RWPE2 (cell line): ENCODE measurements around the gene KIAA1958.
A peak's percentile ranks its signal among the peaks of the same experiment; 100 is the strongest.

Experiments used
- ATAC-seq: fragments of 200-7000 bp; cut with Tn5 transposase; 3 replicates; pipeline ENCODE4 v1.9.1; 2021; ENCODE audit warnings: low read depth
- DNase-seq: peaks from one replicate; pipeline ENCODE4 v3.0.0-alpha.2; 2020; ENCODE audit warnings: low spot score
- H3K27ac ChIP-seq: fragments of 450-650 bp; 2 replicates; pipeline ENCODE4 v1.5.1; 2017; ENCODE audit warnings: mild to moderate bottlenecking; ENCODE audit not compliant: poor library complexity, severe bottlenecking
- H3K27me3 ChIP-seq: fragments of 250-450 bp; sonication (Bioruptor Pico); 2 replicates; pipeline ENCODE4 v1.5.1; 2021; ENCODE audit warnings: mild to moderate bottlenecking, moderate library complexity; ENCODE audit not compliant: insufficient read depth, poor library complexity, severe bottlenecking
- H3K36me3 ChIP-seq: fragments of 250-450 bp; sonication (Bioruptor Pico); 2 replicates; pipeline ENCODE4 v1.5.1; 2020; ENCODE audit warnings: low read depth, mild to moderate bottlenecking, moderate library complexity
- H3K4me1 ChIP-seq: fragments of 250-450 bp; sonication (Bioruptor Pico); 2 replicates; pipeline ENCODE4 v1.5.1; 2021; ENCODE audit warnings: mild to moderate bottlenecking, moderate library complexity; ENCODE audit not compliant: insufficient read depth, poor library complexity, severe bottlenecking
- H3K4me3 ChIP-seq: fragments of 250-450 bp; sonication (Bioruptor Pico); 2 replicates; pipeline ENCODE4 v1.5.1; 2021; ENCODE audit warnings: mild to moderate bottlenecking, moderate library complexity; ENCODE audit not compliant: severe bottlenecking
- H3K9me3 ChIP-seq: fragments of 250-450 bp; sonication (Bioruptor Pico); 2 replicates; pipeline ENCODE4 v1.5.1; 2021; ENCODE audit warnings: mild to moderate bottlenecking, moderate library complexity; ENCODE audit not compliant: severe bottlenecking
- TF ChIP-seq, protein P1 (sequence below): fragments of 450-650 bp; IDR thresholded peaks from one replicate; pipeline ENCODE4 v1.5.1; 2017; ENCODE audit warnings: mild to moderate bottlenecking, moderate library complexity; ENCODE audit not compliant: poor library complexity, severe bottlenecking

Gene KIAA1958, protein sequence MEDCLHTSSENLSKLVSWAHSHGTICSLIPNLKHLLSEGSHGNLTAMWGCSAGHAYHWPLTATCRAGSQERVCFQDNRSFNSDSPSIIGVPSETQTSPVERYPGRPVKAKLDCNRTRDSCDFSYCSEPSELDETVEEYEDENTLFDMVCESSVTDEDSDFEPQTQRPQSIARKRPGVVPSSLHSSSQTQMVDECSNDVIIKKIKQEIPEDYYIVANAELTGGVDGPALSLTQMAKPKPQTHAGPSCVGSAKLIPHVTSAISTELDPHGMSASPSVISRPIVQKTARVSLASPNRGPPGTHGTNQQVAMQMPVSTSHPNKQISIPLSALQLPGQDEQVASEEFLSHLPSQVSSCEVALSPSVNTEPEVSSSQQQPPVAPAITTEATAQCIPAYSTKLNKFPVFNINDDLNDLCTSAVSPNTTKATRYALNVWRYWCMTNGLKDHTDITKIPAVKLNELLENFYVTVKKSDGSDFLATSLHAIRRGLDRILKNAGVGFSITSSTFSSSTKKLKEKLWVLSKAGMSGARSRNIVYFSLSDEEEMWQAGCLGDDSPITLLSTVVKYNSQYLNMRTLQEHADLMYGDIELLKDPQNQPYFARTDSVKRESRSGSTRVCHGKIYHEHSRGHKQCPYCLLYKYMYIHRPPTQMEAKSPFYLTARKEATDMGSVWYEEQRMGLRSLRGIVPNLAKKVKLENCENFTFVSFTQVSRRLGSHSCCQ

GRCh38 chr9:112486221-112487007 lies at the start of gene KIAA1958:
Gene KIAA1958, plus strand, starts transcription at chr9:112486827. Its CDS starts 87,254 bp downstream, at chr9:112574081.
- H3K36me3 ChIP-seq: no peaks in the 10 kb centered on the region
- peak within 1 kb of the TSS; percentile 90 for H3K4me3 ChIP-seq
- peaks cover 6% of the 10 kb centered on the region for H3K4me1 ChIP-seq
- no peaks in the 10 kb centered on the region for H3K9me3 ChIP-seq
- H3K27me3 ChIP-seq: no peaks in the 10 kb centered on the region
- TF ChIP-seq, protein P1, sequence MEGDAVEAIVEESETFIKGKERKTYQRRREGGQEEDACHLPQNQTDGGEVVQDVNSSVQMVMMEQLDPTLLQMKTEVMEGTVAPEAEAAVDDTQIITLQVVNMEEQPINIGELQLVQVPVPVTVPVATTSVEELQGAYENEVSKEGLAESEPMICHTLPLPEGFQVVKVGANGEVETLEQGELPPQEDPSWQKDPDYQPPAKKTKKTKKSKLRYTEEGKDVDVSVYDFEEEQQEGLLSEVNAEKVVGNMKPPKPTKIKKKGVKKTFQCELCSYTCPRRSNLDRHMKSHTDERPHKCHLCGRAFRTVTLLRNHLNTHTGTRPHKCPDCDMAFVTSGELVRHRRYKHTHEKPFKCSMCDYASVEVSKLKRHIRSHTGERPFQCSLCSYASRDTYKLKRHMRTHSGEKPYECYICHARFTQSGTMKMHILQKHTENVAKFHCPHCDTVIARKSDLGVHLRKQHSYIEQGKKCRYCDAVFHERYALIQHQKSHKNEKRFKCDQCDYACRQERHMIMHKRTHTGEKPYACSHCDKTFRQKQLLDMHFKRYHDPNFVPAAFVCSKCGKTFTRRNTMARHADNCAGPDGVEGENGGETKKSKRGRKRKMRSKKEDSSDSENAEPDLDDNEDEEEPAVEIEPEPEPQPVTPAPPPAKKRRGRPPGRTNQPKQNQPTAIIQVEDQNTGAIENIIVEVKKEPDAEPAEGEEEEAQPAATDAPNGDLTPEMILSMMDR: no peak
- DNase-seq (peak; percentile 89), ATAC-seq (peak; percentile 87)
- peak within 1 kb of the TSS; percentile 33 for H3K27ac ChIP-seq

- ATAC-seq: no peak
These were observed 49.2 kb upstream of the KIAA1958 start for GRCh38 chr9:112437406-112437805.

GRCh38 chr9:112439171-112439570 lies 47.5 kb upstream of the KIAA1958 start:
- Histone ChIP-seq H3K4me3 (no peak overlapping the region), H3K4me1 (no peaks in the 10 kb centered on the region), H3K9me3 (no peaks in the 10 kb centered on the region), H3K36me3 (peaks cover 15% of the 10 kb centered on the region), H3K27me3 (no peaks in the 10 kb centered on the region), H3K27ac (no peak overlapping the region)
- DNase-seq: no peak
- no peak for ATAC-seq
- TF ChIP-seq, protein P1: no peak

More at GRCh38 chr9:112437406-112437805, 49.2 kb upstream of the KIAA1958 start:
- Histone ChIP-seq H3K4me1 (no peaks in the 10 kb centered on the region), H3K9me3 (no peaks in the 10 kb centered on the region), H3K36me3 (peaks cover 5% of the 10 kb centered on the region; the same call in 1 of the 2 replicates), H3K27ac (no peak overlapping the region), H3K4me3 (no peak overlapping the region), H3K27me3 (no peaks in the 10 kb centered on the region)
- DNase-seq: no peak
- TF ChIP-seq, protein P1: no peak

DNA sequence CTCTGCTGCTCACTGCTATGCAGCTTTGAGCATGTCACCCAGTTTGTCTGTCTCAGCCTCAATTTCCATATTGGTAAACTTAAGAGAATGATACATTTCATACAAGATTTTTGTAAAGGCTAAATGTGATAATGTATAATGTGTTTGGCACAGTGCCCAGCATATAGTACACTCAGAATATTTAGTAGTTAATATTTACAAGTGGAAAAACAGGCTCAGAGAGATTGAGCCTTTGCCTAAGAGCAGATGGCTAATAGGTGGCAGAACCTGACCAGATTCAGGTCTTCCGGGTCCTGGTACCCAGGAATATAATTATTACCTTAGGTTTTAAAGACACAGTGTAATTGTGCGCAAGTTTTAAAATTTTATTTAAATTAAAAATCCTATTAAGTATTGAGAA lies 46.8 kb upstream of the KIAA1958 start:
- Histone ChIP-seq H3K36me3 (peaks cover 15% of the 10 kb centered on the region), H3K9me3 (no peaks in the 10 kb centered on the region), H3K4me3 (no peak overlapping the region), H3K4me1 (no peaks in the 10 kb centered on the region), H3K27me3 (no peaks in the 10 kb centered on the region), H3K27ac (no peak overlapping the region)
- TF ChIP-seq, protein P1: no peak
- no peak for ATAC-seq
- no peak for DNase-seq
